HepG2 (cell line): ENCODE measurements around the gene PSMG1. TPM values are rescaled to one million over a fixed set of nuclear protein-coding genes. Genes with fewer than 3 reads are reported as not detected.

ENCODE experiments used
- AFF4 ChIP-seq: sonication (generic); formaldehyde crosslinking; IDR thresholded peaks from 2 replicates; pipeline ENCODE4 v1.4.0; 2020; ENCODE audit warnings: missing genetic modification reagents
- AKNA ChIP-seq: sonication (generic); formaldehyde crosslinking; IDR thresholded peaks from 2 replicates; pipeline ENCODE4 v1.4.0; 2020; ENCODE audit warnings: missing genetic modification reagents, borderline replicate concordance
- CREB1 ChIP-seq, 2 experiments: fragments of 450-650 bp in 1 of 2; IDR thresholded peaks; 2 replicates each; pipeline ENCODE4 v1.6.1; 2016 to 2017; ENCODE audit warnings: control low read depth in 1 of 2, mild to moderate bottlenecking in 1 of 2, missing compliant biosample characterization in 1 of 2, missing genetic modification characterization in 1 of 2
- MXD1 ChIP-seq: sonication (generic); formaldehyde crosslinking; IDR thresholded peaks from 2 replicates; pipeline ENCODE4 v1.4.0; 2020; ENCODE audit warnings: mild to moderate bottlenecking, missing genetic modification reagents
- PHB2 ChIP-seq: fragments of 450-650 bp; IDR thresholded peaks from 2 replicates; pipeline ENCODE4 v1.6.1; 2018; ENCODE audit not compliant: partially characterized antibody
- SIN3A ChIP-seq: IDR thresholded peaks from 2 replicates; pipeline ENCODE4 v1.6.1; 2011; ENCODE audit warnings: low read depth, mild to moderate bottlenecking, control low read depth, low read length, borderline replicate concordance
- SP2 ChIP-seq: sonication (generic); formaldehyde crosslinking; IDR thresholded peaks from 2 replicates; pipeline ENCODE4 v1.5.1; 2020; ENCODE audit warnings: mild to moderate bottlenecking, missing genetic modification reagents
- ZBTB4 ChIP-seq: sonication (generic); formaldehyde crosslinking; IDR thresholded peaks from 2 replicates; pipeline ENCODE4 v1.4.0; 2020; ENCODE audit warnings: missing genetic modification reagents, mild to moderate bottlenecking, borderline replicate concordance
- polyA plus RNA-seq, 8 experiments: library from polyadenylated mRNA; depleted of rRNA in 3 of 8; stranded (reverse) in 7 of 8; unstranded in 1 of 8; fragments of >200 nt; fragmentation: Illumina TruSeq in 4 of 8; extraction: Trizol in 4 of 8; gene quantifications; 2 replicates each; pipeline versions ENCODE4 v1.2.1 to v1.2.3, GENCODE V29; 2011 to 2016; ENCODE audit warnings: low read depth in 4 of 8, missing spikeins in 1 of 8, mixed read lengths in 1 of 8; ENCODE audit not compliant: insufficient read depth in 1 of 8
- total RNA-seq, 5 experiments: library from RNA; depleted of rRNA; stranded (reverse); fragments of >200 nt; fragmentation: Illumina TruSeq; extraction: Trizol; gene quantifications; 2 replicates each; pipeline ENCODE4 v1.2.3, GENCODE V29; 2016; ENCODE audit warnings: low read depth in 1 of 5
- TF ChIP-seq, protein P1 (sequence below): sonication (generic); formaldehyde crosslinking; IDR thresholded peaks from 2 replicates; pipeline ENCODE4 v1.5.1; 2020; ENCODE audit warnings: mild to moderate bottlenecking, missing genetic modification reagents, moderate library complexity

Gene PSMG1
- total and polyA plus RNA-seq, 2 of the 13 experiments (the other 11 are each of a cell fraction or from before 2014, with no cell fraction given): 63.6 to 173 TPM

DNA sequence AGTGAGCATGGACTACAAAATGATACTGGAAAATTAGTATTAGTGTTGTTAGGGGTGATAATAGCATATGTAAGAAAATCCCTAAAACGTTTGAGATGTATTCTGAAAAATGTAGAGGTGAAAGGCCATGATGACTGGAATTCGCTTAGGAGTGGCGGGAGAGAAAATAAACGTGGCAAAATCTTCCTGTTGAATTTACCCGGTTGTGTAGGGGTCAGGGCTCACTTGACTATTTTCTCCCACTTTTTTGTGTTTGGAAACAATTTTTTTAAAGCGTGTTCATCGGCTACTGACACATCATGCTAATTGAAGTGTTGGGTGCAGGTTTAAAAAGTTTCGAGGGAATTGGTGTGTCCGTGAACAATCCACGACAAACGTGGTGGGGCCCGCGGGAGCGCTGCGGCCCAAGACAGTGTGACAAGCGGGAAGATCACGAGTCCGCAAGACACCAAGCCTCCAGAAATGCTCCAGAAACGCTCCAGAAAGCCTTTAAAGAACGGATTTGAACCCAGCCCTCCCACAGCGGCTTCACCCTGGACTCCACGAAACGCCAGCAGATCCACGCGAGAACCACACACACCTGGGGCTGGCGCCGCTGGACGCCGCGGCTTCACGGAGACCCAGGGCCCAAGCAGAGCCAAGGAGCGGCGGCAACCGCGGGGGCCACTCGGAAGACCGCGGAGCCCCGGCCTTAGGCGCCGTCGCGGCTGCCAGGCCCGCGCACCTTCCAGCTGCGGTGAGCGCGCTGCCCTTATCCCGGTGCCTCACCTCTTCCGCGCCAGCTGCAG lies 573 bp downstream of the PSMG1 start (continued):
- TF ChIP-seq CREB1 (IDR thresholded peaks at IDR 0.05) (no peak), CREB1 (CRISPR knock-in tag; IDR thresholded peaks at IDR 0.05) (no peak), AKNA (CRISPR knock-in tag) (no peak), ZBTB4 (0 out of 2 replicates have a peak, but pooled peaks have one; percentile 5), SIN3A (no peak), AFF4 (CRISPR knock-in tag) (no peak), MXD1 (no peak), PHB2 (no peak), SP2 (CRISPR knock-in tag) (no peak)
- TF ChIP-seq, protein P1, sequence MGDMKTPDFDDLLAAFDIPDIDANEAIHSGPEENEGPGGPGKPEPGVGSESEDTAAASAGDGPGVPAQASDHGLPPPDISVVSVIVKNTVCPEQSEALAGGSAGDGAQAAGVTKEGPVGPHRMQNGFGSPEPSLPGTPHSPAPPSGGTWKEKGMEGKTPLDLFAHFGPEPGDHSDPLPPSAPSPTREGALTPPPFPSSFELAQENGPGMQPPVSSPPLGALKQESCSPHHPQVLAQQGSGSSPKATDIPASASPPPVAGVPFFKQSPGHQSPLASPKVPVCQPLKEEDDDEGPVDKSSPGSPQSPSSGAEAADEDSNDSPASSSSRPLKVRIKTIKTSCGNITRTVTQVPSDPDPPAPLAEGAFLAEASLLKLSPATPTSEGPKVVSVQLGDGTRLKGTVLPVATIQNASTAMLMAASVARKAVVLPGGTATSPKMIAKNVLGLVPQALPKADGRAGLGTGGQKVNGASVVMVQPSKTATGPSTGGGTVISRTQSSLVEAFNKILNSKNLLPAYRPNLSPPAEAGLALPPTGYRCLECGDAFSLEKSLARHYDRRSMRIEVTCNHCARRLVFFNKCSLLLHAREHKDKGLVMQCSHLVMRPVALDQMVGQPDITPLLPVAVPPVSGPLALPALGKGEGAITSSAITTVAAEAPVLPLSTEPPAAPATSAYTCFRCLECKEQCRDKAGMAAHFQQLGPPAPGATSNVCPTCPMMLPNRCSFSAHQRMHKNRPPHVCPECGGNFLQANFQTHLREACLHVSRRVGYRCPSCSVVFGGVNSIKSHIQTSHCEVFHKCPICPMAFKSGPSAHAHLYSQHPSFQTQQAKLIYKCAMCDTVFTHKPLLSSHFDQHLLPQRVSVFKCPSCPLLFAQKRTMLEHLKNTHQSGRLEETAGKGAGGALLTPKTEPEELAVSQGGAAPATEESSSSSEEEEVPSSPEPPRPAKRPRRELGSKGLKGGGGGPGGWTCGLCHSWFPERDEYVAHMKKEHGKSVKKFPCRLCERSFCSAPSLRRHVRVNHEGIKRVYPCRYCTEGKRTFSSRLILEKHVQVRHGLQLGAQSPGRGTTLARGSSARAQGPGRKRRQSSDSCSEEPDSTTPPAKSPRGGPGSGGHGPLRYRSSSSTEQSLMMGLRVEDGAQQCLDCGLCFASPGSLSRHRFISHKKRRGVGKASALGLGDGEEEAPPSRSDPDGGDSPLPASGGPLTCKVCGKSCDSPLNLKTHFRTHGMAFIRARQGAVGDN (CRISPR knock-in tag): no peak
